Mesenchymal stem cell (in vitro differentiated cells and primary cell): ENCODE measurements around the gene SEMA5B.

ENCODE experiments used
- DNase-seq: peaks from one replicate; pipeline ENCODE4 v3.0.0-alpha.2; 2013
- H2AFZ ChIP-seq: one replicate; pipeline ENCODE4 v1.6.1; 2013; ENCODE audit warnings: low read depth, mild to moderate bottlenecking, control low read depth, inconsistent platforms, low read length, moderate library complexity
- H2AK5ac ChIP-seq: 2 replicates; pipeline ENCODE4 v1.6.1; 2013; ENCODE audit warnings: low read length, moderate library complexity, mild to moderate bottlenecking, inconsistent platforms; ENCODE audit not compliant: severe bottlenecking
- H2BK120ac ChIP-seq: one replicate; pipeline ENCODE4 v1.6.1; 2013; ENCODE audit warnings: low read depth, mild to moderate bottlenecking, inconsistent platforms, low read length, moderate library complexity
- H2BK12ac ChIP-seq, 2 experiments: one replicate each; pipeline ENCODE4 v1.6.1; 2013; ENCODE audit warnings: inconsistent platforms in 2 of 2, low read length in 2 of 2, mild to moderate bottlenecking in 2 of 2, moderate library complexity in 2 of 2, control low read depth in 1 of 2
- H2BK15ac ChIP-seq: one replicate; pipeline ENCODE4 v1.6.1; 2013; ENCODE audit warnings: mild to moderate bottlenecking, low read depth, inconsistent platforms; ENCODE audit not compliant: poor library complexity, severe bottlenecking
- H2BK5ac ChIP-seq: 2 replicates; pipeline ENCODE4 v1.6.1; 2013; ENCODE audit warnings: low read depth, mild to moderate bottlenecking, low read length, control low read depth, inconsistent platforms; ENCODE audit not compliant: poor library complexity, severe bottlenecking
- H3K14ac ChIP-seq, 2 experiments: one replicate each; pipeline ENCODE4 v1.6.1; 2013; ENCODE audit warnings: inconsistent platforms in 2 of 2, low read length in 2 of 2, control low read depth in 1 of 2, mild to moderate bottlenecking in 1 of 2, moderate library complexity in 1 of 2
- H3K18ac ChIP-seq, 2 experiments: one replicate each; pipeline ENCODE4 v1.6.1; 2013; ENCODE audit warnings: inconsistent platforms in 2 of 2, low read length in 2 of 2, control low read depth in 1 of 2, low read depth in 1 of 2, mild to moderate bottlenecking in 1 of 2
- H3K23ac ChIP-seq, 2 experiments: one replicate each; pipeline ENCODE4 v1.6.1; 2013; ENCODE audit warnings: inconsistent platforms in 2 of 2, low read length in 2 of 2, mild to moderate bottlenecking in 2 of 2, moderate library complexity in 2 of 2, control low read depth in 1 of 2
- H3K27ac ChIP-seq: 2 replicates; pipeline ENCODE4 v1.5.1; 2013; ENCODE audit warnings: mild to moderate bottlenecking, moderate library complexity, low read length, control low read depth, inconsistent platforms; ENCODE audit not compliant: poor library complexity, severe bottlenecking
- H3K27me3 ChIP-seq, 2 experiments: 2 replicates each; pipeline versions ENCODE4 v1.6.1 to v1.7.0; 2013; ENCODE audit warnings: low read length in 2 of 2, mild to moderate bottlenecking in 2 of 2, moderate library complexity in 2 of 2, control low read depth in 1 of 2, inconsistent platforms in 1 of 2; ENCODE audit not compliant: control insufficient read depth in 1 of 2, insufficient read depth in 1 of 2
- H3K36me3 ChIP-seq, 2 experiments: 2 replicates each; pipeline versions ENCODE4 v1.6.1 to v1.7.0; 2013; ENCODE audit warnings: low read length in 2 of 2, control low read depth in 1 of 2, inconsistent platforms in 1 of 2, low read depth in 1 of 2, mild to moderate bottlenecking in 1 of 2; ENCODE audit not compliant: insufficient read depth in 2 of 2, control insufficient read depth in 1 of 2
- H3K4ac ChIP-seq, 2 experiments: one replicate each; pipeline ENCODE4 v1.6.1; 2013; ENCODE audit warnings: inconsistent platforms in 2 of 2, low read length in 2 of 2, mild to moderate bottlenecking in 2 of 2, moderate library complexity in 2 of 2, control low read depth in 1 of 2, low read depth in 1 of 2
- H3K4me1 ChIP-seq: 2 replicates; pipeline ENCODE4 v1.6.1; 2013; ENCODE audit warnings: low read depth, low read length, control low read depth; ENCODE audit not compliant: control insufficient read depth, insufficient read depth
- H3K4me2 ChIP-seq: 2 replicates; pipeline ENCODE4 v1.6.1; 2013; ENCODE audit warnings: low read length, mild to moderate bottlenecking, inconsistent platforms; ENCODE audit not compliant: poor library complexity, severe bottlenecking
- H3K4me3 ChIP-seq, 2 experiments: 2 replicates each; pipeline versions ENCODE4 v1.5.1 to v1.7.0; 2013; ENCODE audit warnings: low read length in 2 of 2, mild to moderate bottlenecking in 2 of 2, control low read depth in 1 of 2, low read depth in 1 of 2; ENCODE audit not compliant: insufficient read depth in 1 of 2
- H3K79me1 ChIP-seq: replicated peaks from 2 replicates; pipeline ENCODE4 v1.6.1; 2013; ENCODE audit warnings: mild to moderate bottlenecking, control low read depth, low read length, inconsistent platforms; ENCODE audit not compliant: poor library complexity, severe bottlenecking
- H3K9ac ChIP-seq: 2 replicates; pipeline ENCODE4 v1.7.0; 2013; ENCODE audit warnings: mild to moderate bottlenecking, low read length, moderate library complexity
- H3K9me3 ChIP-seq: 2 replicates; pipeline ENCODE4 v1.7.0; 2013; ENCODE audit warnings: mild to moderate bottlenecking, low read length; ENCODE audit not compliant: control insufficient read depth
- H4K8ac ChIP-seq: one replicate; pipeline ENCODE4 v1.6.1; 2013; ENCODE audit warnings: inconsistent platforms, mild to moderate bottlenecking, low read length, moderate library complexity
- H4K91ac ChIP-seq: one replicate; pipeline ENCODE4 v1.6.1; 2013; ENCODE audit warnings: mild to moderate bottlenecking, low read length, inconsistent platforms
- WGBS: methylation state at CpG from one replicate; pipeline ENCODE4 v1.1.7; 2013; ENCODE audit warnings: mixed read lengths; 5-methylcytosine and 5-hydroxymethylcytosine counted together

The SEMA5B gene

GRCh38 chr3:122907471-122907870 lies 120.1 kb downstream of the SEMA5B start:
- WGBS = 97% methylated on average over 4 of the region's 4 CpGs
- Histone ChIP-seq H2AFZ (no peak overlapping the region), H3K27me3 (peaks cover 33 to 59% of the 10 kb centered on the region in 2 experiments), H3K79me1 (no peaks in the 10 kb centered on the region), H3K4me2 (no peak overlapping the region), H4K8ac (no peak overlapping the region), H2AK5ac (no peak overlapping the region), H3K9ac (no peak overlapping the region), H2BK5ac (no peak overlapping the region), H3K4me1 (peaks cover 1% of the 10 kb centered on the region), H4K91ac (no peak overlapping the region), H2BK15ac (no peak overlapping the region), H3K4ac (no peak overlapping the region), H3K27ac (no peak overlapping the region), H2BK12ac (no peak overlapping the region), H3K14ac (no peak overlapping the region), H2BK120ac (no peak overlapping the region), H3K23ac (peak overlapping the region in 1 of 2 experiments; percentile 27), H3K4me3 (no peak overlapping the region), H3K18ac (no peak overlapping the region), H3K36me3 (no peaks in the 10 kb centered on the region), H3K9me3 (peaks cover 21% of the 10 kb centered on the region)
- DNase-seq = no peak

GRCh38 chr3:122903171-122903570 lies 124.4 kb downstream of the SEMA5B start:
- H2BK15ac ChIP-seq = no peak overlapping the region
- no peak overlapping the region for H2BK5ac ChIP-seq
- no peak overlapping the region for H2BK12ac ChIP-seq
- H3K23ac ChIP-seq = no peak overlapping the region
- no peak overlapping the region for H2AFZ ChIP-seq
- no peak overlapping the region for H3K27ac ChIP-seq
- H2BK120ac ChIP-seq = no peak overlapping the region
- H2AK5ac ChIP-seq = no peak overlapping the region
- no peak overlapping the region for H3K4ac ChIP-seq
- no peak overlapping the region for H4K8ac ChIP-seq
- peaks cover 32 to 37% of the 10 kb centered on the region in 2 experiments for H3K27me3 ChIP-seq
- DNase-seq = no peak
- no peak overlapping the region for H3K4me2 ChIP-seq
- H3K4me3 ChIP-seq = no peak overlapping the region
- no peaks in the 10 kb centered on the region for H3K79me1 ChIP-seq
- H3K9me3 ChIP-seq = peaks cover 21% of the 10 kb centered on the region
- no peak overlapping the region for H3K9ac ChIP-seq
- no peak overlapping the region for H4K91ac ChIP-seq
- H3K18ac ChIP-seq = no peak overlapping the region
- H3K4me1 ChIP-seq = peaks cover 1% of the 10 kb centered on the region
- H3K36me3 ChIP-seq = no peaks in the 10 kb centered on the region
- WGBS = 67% methylated on average over 4 of the region's 4 CpGs
- H3K14ac ChIP-seq = no peak overlapping the region

DNA sequence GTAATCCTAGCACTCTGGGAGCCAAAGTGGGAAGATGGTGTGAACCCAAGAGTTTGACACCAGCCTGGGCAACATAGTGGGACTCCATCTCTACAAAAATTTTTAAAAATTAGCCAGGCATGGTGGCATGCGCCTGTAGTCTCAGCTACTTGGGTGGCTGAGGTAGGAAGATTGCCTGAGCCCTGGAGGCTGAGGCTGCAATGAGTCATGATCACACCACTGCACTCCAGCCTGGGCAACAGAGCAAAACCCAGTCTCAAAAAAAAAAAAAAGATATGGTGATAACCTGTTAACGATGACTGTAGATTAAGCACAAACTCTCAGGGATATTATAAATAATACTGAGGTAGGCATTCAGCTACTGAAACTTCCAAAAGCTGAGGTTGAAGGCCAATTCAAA lies 125.2 kb downstream of the SEMA5B start:
- Histone ChIP-seq H2AK5ac (no peak overlapping the region), H2AFZ (no peak overlapping the region), H3K79me1 (no peaks in the 10 kb centered on the region), H3K18ac (no peak overlapping the region), H3K4ac (no peak overlapping the region), H2BK5ac (no peak overlapping the region), H4K91ac (no peak overlapping the region), H3K27ac (no peak overlapping the region), H3K4me3 (no peak overlapping the region), H2BK120ac (no peak overlapping the region), H3K23ac (no peak overlapping the region), H3K9ac (no peak overlapping the region), H3K27me3 (peaks cover 27 to 35% of the 10 kb centered on the region in 2 experiments), H2BK15ac (no peak overlapping the region), H2BK12ac (no peak overlapping the region), H3K36me3 (no peaks in the 10 kb centered on the region), H3K9me3 (peaks cover 21% of the 10 kb centered on the region), H3K14ac (no peak overlapping the region), H3K4me1 (peaks cover 1% of the 10 kb centered on the region), H3K4me2 (no peak overlapping the region), H4K8ac (no peak overlapping the region)
- WGBS = 100% methylated on average over 1 of the region's 2 CpGs
- DNase-seq = no peak

DNA sequence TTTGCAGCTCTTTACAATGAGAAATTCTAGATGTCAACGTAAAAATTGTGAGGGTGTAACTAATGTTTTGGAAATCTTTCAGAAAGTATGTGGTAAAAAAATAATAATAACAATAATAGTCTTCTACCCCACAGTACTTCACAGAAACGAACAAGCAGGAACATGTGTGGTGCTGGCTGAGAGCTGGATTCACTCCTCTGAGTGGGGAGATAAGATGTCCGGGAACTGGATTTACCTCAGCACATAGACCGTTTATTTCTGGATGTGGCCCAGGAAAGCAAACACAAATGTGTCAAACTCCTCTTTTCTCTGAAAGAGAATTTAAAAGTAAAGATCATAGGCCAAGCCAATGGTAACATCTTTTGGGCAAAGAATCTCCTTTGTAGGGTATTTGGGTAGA lies 129.3 kb downstream of the SEMA5B start:
- H4K91ac ChIP-seq = no peak overlapping the region
- no peak overlapping the region for H2BK120ac ChIP-seq
- 82% methylated on average over 3 of the region's 4 CpGs for WGBS
- H3K14ac ChIP-seq = no peak overlapping the region
- H3K18ac ChIP-seq = no peak overlapping the region
- H3K9ac ChIP-seq = no peak overlapping the region
- no peak overlapping the region for H2BK15ac ChIP-seq
- peaks cover 30 to 51% of the 10 kb centered on the region in 2 experiments for H3K27me3 ChIP-seq
- no peaks in the 10 kb centered on the region for H3K36me3 ChIP-seq
- no peak overlapping the region for H3K27ac ChIP-seq
- no peak overlapping the region for H2BK12ac ChIP-seq
- H4K8ac ChIP-seq = no peak overlapping the region
- H3K23ac ChIP-seq = no peak overlapping the region
- no peak for DNase-seq
- no peak overlapping the region for H3K4me3 ChIP-seq
- no peaks in the 10 kb centered on the region for H3K79me1 ChIP-seq
- no peak overlapping the region for H2AFZ ChIP-seq
- H3K4me1 ChIP-seq = peaks cover 7% of the 10 kb centered on the region
- H3K4ac ChIP-seq = no peak overlapping the region
- H2BK5ac ChIP-seq = no peak overlapping the region
- no peak overlapping the region for H2AK5ac ChIP-seq
- no peaks in the 10 kb centered on the region for H3K9me3 ChIP-seq
- no peak overlapping the region for H3K4me2 ChIP-seq
